AG09319 (cell line): ENCODE results near the gene FCHO1.
A peak's percentile ranks its signal among the peaks of the same experiment; 100 is the strongest.
"Not testable (repeated sequence)": the region's sequence is repeated elsewhere in the genome, so short reads cannot be mapped to it uniquely, and the experiment has no call there.

Experiments
- DNase-seq: peaks from one replicate; pipeline ENCODE4 v3.0.0-alpha.2; 2010; ENCODE audit warnings: low read depth; ENCODE audit errors: extremely low read depth
- TF ChIP-seq, protein P1 (sequence below): IDR thresholded peaks from 2 replicates; pipeline ENCODE4 v1.5.1; 2011; ENCODE audit warnings: low read depth, mild to moderate bottlenecking, inconsistent platforms, low read length, moderate library complexity

The FCHO1 gene

DNA sequence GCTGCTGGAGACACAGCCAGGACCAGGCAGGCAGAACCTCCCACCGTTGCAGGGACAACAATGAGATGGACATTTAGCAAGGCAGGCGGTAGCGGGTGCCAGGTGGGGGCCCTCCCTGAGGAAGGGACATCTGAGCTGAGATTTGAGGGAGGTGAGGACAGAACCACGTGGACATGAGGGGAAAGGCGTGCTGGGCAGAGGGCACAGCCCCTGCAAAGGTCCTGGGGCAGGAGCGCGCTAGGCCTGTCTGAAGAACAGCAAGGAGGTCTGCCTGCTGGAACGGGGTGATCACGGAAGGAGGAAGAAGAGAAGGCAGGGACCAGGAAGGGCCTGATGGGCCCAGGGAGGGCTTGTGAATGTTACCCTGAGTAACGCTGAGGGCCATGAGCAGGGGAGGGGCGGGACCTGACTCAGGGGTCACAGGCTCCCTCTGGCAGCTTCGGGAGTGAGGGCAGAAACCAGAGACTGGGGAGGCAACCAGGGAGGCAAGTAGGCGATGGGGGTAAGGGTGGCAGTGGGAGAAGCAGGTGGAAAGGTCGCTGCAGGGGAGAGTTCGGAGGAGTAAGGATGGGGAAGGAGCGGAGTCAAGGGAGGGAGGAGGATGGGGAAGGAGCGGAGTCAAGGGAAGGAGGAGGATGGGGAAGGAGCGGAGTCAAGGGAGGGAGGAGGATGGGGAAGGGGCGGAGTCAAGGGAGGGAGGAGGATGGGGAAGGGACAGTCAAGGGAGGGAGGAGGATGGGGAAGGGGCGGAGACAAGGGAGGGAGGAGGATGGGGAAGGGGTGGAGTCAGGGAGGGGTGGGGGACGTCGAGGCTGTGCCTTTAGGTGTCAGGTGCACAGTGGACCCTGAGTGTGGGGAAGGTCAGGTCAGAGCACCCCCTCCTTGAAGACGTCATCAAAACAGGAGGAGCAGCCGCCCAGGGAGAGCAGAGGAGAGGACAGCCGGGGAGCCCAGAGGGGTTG lies 28.0 kb downstream of the FCHO1 start:
- no peak for DNase-seq
- TF ChIP-seq, protein P1, sequence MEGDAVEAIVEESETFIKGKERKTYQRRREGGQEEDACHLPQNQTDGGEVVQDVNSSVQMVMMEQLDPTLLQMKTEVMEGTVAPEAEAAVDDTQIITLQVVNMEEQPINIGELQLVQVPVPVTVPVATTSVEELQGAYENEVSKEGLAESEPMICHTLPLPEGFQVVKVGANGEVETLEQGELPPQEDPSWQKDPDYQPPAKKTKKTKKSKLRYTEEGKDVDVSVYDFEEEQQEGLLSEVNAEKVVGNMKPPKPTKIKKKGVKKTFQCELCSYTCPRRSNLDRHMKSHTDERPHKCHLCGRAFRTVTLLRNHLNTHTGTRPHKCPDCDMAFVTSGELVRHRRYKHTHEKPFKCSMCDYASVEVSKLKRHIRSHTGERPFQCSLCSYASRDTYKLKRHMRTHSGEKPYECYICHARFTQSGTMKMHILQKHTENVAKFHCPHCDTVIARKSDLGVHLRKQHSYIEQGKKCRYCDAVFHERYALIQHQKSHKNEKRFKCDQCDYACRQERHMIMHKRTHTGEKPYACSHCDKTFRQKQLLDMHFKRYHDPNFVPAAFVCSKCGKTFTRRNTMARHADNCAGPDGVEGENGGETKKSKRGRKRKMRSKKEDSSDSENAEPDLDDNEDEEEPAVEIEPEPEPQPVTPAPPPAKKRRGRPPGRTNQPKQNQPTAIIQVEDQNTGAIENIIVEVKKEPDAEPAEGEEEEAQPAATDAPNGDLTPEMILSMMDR, result no peak

- TF ChIP-seq, protein P1, result no peak
- DNase-seq, result no peak
Observed at GRCh38 chr19:17780781-17781180, 29.5 kb downstream of the FCHO1 start.

DNA sequence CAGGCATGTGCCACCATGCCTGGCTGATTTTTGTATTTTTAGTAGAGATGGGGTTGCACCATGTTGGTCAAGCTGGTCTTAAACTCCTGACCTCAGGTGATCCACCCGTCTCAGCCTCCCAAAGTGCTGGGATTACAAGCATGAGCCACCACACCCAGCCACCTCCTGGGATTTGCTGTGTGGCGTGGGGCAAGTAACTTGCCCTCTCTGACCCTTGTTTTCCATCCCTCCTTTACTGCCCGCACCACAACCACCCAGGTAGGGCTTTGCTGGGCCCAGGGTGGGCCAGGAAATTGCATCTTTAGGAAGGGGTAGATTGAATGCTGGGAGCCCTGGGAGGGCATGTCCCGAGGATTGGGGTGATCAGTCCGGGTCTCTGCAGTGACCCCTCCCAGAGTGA lies 32.4 kb downstream of the FCHO1 start:
- DNase-seq, result not testable (repeated sequence)

DNA sequence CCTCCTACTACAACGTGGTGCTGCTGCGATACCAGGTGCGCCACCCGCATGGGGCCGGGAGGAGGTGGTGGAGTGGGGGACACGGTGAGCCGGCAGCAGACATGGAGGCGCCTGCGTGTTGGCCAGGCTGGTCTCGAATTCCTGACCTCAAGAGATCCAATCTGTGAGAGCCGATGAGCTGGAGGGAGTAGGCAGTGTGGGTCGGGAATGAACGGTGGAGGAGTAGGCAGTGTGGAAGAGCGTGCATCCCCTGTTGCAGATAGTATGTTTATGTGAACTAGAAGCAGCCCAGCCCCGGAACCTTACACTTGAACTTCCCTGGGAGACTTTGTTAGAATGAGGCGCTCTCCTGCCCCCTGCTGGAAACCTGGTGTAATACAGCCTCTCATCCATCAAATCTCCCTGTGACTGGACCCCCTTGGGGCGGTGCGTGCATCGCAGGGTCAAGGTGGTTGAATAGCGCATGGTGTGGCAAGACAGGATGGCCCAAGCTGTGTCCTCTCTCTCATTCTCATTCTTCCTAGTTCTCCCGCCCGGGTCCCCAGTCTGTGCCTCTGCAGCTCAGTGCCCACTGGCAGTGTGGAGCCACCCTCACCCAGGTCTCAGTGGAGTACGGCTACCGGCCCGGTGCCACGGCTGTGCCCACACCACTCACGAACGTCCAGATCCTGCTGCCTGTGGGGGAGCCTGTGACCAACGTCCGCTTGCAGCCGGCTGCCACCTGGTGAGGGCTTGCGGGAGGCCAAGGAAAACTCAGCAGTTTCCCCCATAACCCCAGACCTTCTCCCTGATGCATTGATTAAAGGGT lies 33.1 kb downstream of the FCHO1 start:
- TF ChIP-seq, protein P1, result peak; percentile 84
- no peak for DNase-seq

- DNase-seq, result no peak
- TF ChIP-seq, protein P1, result no peak
Observed at GRCh38 chr19:17787274-17787913, 36.1 kb downstream of the FCHO1 start.

DNA sequence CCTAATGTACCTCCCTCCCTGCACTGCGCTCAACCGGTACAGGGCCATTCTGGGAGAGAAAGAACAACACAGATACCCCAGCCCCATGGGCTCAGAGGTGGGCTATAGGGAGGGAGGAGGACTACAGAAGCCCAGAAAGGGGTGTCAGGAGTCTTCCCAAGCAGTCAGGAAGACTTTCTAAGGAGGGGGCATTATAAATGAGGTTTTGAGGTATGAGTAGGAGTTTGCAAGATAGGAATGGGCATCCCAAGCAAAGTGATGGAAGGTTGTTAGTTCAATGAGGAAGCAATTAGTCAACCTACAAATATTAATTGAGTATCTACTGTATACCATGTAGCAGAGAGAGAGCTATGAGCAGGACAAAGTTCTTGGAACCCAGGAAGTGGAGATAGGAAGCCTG lies 37.4 kb downstream of the FCHO1 start:
- TF ChIP-seq, protein P1, result no peak
- DNase-seq, result no peak

DNA sequence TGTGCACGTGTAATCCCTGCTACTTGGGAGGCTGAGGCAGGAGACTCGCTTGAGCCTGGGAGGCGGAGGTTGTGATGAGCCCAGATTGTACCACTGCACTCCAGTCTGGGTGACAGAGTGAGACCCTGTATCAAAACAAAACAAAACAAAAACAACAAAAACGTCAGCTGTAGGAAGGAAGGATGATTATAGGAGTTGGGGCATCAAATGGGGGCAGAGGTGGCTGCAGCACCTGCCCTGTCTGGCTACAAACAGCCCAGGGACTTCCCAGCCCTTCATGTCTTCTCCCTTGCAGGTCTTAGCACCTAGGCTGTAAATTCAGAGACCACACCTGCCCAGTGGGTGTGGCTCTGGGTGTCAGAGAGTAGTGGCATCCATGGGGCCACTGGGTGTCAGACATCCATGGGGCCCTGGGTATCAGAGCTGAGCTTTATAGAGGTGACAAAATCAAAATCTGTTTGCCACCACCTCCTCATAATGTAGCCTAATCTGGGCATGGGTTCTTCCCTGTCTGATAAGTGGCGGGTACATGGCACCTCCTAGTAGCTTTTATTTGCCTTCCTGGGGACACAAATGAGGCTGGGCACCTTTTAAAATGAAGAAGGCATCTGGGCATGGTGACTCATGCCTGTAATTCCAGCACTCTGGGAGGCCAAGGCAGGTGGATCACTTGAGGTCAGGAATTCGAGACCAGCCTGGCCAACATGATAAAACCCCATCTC lies 38.9 kb downstream of the FCHO1 start:
- no peak for DNase-seq
- TF ChIP-seq, protein P1, result no peak
